Keratinocyte (primary cell): ENCODE measurements around the gene STK33. TPM values are rescaled to one million over a fixed set of nuclear protein-coding genes. Genes with fewer than 3 reads are reported as not detected.

ENCODE experiments used
- DNase-seq: peaks from one replicate; pipeline ENCODE4 v3.0.0-alpha.2; 2011; ENCODE audit warnings: low read depth, missing footprints, low spot score
- FAIRE-seq: peaks from 2 replicates; lab custom pipeline; 2011; peaks lifted over from hg19 to GRCh38; lab: Jason Lieb, UNC
- H2AFZ ChIP-seq: 2 replicates; pipeline ENCODE4 v1.6.0; 2012; ENCODE audit warnings: low read length, control low read depth, inconsistent platforms; ENCODE audit not compliant: control insufficient read depth
- H3K27ac ChIP-seq: 2 replicates; pipeline ENCODE4 v1.5.1; 2011; ENCODE audit warnings: low read length; ENCODE audit not compliant: control insufficient read depth, insufficient read depth
- H3K27me3 ChIP-seq: 3 replicates; pipeline ENCODE4 v1.6.0; 2011; ENCODE audit warnings: low read length; ENCODE audit not compliant: control insufficient read depth, insufficient read depth; ENCODE audit errors: extremely low read depth
- H3K36me3 ChIP-seq, 2 experiments: 2 replicates in 1 of 2; 3 replicates in 1 of 2; pipeline ENCODE4 v1.5.1; 2011; ENCODE audit warnings: low read length in 2 of 2, mild to moderate bottlenecking in 1 of 2; ENCODE audit not compliant: control insufficient read depth in 2 of 2, insufficient read depth in 2 of 2; ENCODE audit errors: extremely low read depth in 1 of 2
- H3K4me1 ChIP-seq: 3 replicates; pipeline ENCODE4 v1.5.1; 2011; ENCODE audit warnings: low read length; ENCODE audit not compliant: control insufficient read depth, insufficient read depth; ENCODE audit errors: extremely low read depth
- H3K4me2 ChIP-seq: 3 replicates; pipeline ENCODE4 v1.6.0; 2011; ENCODE audit warnings: low read depth, low read length; ENCODE audit not compliant: control insufficient read depth, insufficient read depth; ENCODE audit errors: extremely low read depth
- H3K4me3 ChIP-seq, 3 experiments: fragments of 200-600 bp in 1 of 3; sonication (generic) in 1 of 3; 2 replicates in 2 of 3; 3 replicates in 1 of 3; pipeline ENCODE4 v1.5.1; 2011 to 2016; ENCODE audit warnings: low read length in 3 of 3, mild to moderate bottlenecking in 3 of 3, control low read depth in 2 of 3, inconsistent platforms in 1 of 3, low read depth in 1 of 3, mixed read lengths in 1 of 3, mixed run types in 1 of 3, moderate library complexity in 1 of 3; ENCODE audit not compliant: control insufficient read depth in 2 of 3, insufficient read depth in 2 of 3; ENCODE audit errors: extremely low read depth in 1 of 3
- H3K79me2 ChIP-seq: 2 replicates; pipeline ENCODE4 v1.6.0; 2012; ENCODE audit warnings: low read length; ENCODE audit not compliant: control insufficient read depth, insufficient read depth
- H3K9ac ChIP-seq: 3 replicates; pipeline ENCODE4 v1.6.0; 2011; ENCODE audit warnings: low read length; ENCODE audit not compliant: control insufficient read depth, insufficient read depth; ENCODE audit errors: extremely low read depth
- H3K9me1 ChIP-seq: 3 replicates; pipeline ENCODE4 v1.6.0; 2011; ENCODE audit warnings: low read length; ENCODE audit not compliant: control insufficient read depth, insufficient read depth; ENCODE audit errors: extremely low read depth
- H3K9me3 ChIP-seq: 2 replicates; pipeline ENCODE4 v1.5.1; 2012; ENCODE audit warnings: low read depth, low read length; ENCODE audit not compliant: control insufficient read depth
- H4K20me1 ChIP-seq: 3 replicates; pipeline ENCODE4 v1.6.0; 2011; ENCODE audit warnings: low read length; ENCODE audit not compliant: control insufficient read depth, insufficient read depth; ENCODE audit errors: extremely low read depth
- CTCF ChIP-seq, 3 experiments: IDR thresholded peaks in 1 of 3; conservative IDR thresholded peaks in 1 of 3; optimal IDR thresholded peaks in 1 of 3; 2 replicates in 2 of 3; 3 replicates in 1 of 3; pipeline versions ENCODE3 to v1.5.1; 2011; ENCODE audit warnings: low read length in 3 of 3, mild to moderate bottlenecking in 3 of 3, moderate library complexity in 2 of 3, control low read depth in 1 of 3, inconsistent platforms in 1 of 3; ENCODE audit not compliant: insufficient read depth in 2 of 3; ENCODE audit errors: extremely low read depth in 1 of 3
- EZH2 ChIP-seq: IDR thresholded peaks from one replicate; pipeline ENCODE4 v1.6.1; 2012; ENCODE audit warnings: inconsistent platforms, mild to moderate bottlenecking, low read length, moderate library complexity
- dilution Hi-C: fragments of 300-500 bp; cut with MboI; formaldehyde crosslinking; loops from one replicate; pipeline ENCODE4 v1.7.0; 2020; ENCODE audit warnings: low sequenced_read_pairs; ENCODE audit not compliant: extremely low pct_ligation_motif_present
- polyA plus RNA-seq, 5 experiments: library from polyadenylated mRNA; depleted of rRNA in 3 of 5; stranded (reverse) in 3 of 5; stranded (forward) in 1 of 5; unstranded in 1 of 5; fragments of >200 nt; gene quantifications; 1 replicate in 1 of 5; 2 replicates in 3 of 5; 3 replicates in 1 of 5; pipeline versions ENCODE4 v1.2.1 to v1.2.3, GENCODE V29; 2011 to 2012; ENCODE audit warnings: missing spikeins in 2 of 5, low read depth in 1 of 5, low replicate concordance in 1 of 5

STK33 gene
- polyA plus RNA-seq, 1 donor (not counting 4 experiments of a cell fraction or from before 2014, with no cell fraction given), result 0.05 TPM

GRCh38 chr11:8346157-8346755, 247.8 kb downstream of the STK33 start:
- Histone ChIP-seq H3K27me3 (peaks cover 9% of the 10 kb centered on the region), H3K4me1 (peaks cover 6% of the 10 kb centered on the region), H3K36me3 (no peaks in the 10 kb centered on the region), H3K4me2 (no peak overlapping the region), H3K79me2 (no peaks in the 10 kb centered on the region), H3K9ac (no peak overlapping the region), H3K4me3 (no peak overlapping the region), H3K27ac (no peak overlapping the region), H3K9me1 (no peaks in the 10 kb centered on the region), H3K9me3 (no peaks in the 10 kb centered on the region), H2AFZ (no peak overlapping the region), H4K20me1 (no peaks in the 10 kb centered on the region)
- FAIRE-seq, result no peak
- TF ChIP-seq EZH2 (no peak), CTCF (optimal IDR thresholded peaks at IDR 0.05 in 1 of 3, IDR thresholded peaks at IDR 0.05 in 1 of 3, conservative IDR thresholded peaks at IDR 0.05 in 1 of 3; ENCODE audit: extremely low read depth in 1 of 3, insufficient read depth in 2 of 3, low read length in 3 of 3) (no peak)
- no peak for DNase-seq
- dilution Hi-C loops, result no loop called here

- Histone ChIP-seq H3K36me3 (no peaks in the 10 kb centered on the region), H4K20me1 (no peaks in the 10 kb centered on the region), H3K4me1 (peaks cover 6% of the 10 kb centered on the region), H3K27me3 (peaks cover 9% of the 10 kb centered on the region), H2AFZ (no peak overlapping the region), H3K27ac (no peak overlapping the region), H3K79me2 (no peaks in the 10 kb centered on the region), H3K9me1 (no peaks in the 10 kb centered on the region), H3K9ac (no peak overlapping the region), H3K4me2 (no peak overlapping the region), H3K4me3 (no peak overlapping the region), H3K9me3 (no peaks in the 10 kb centered on the region)
- no peak for FAIRE-seq
- DNase-seq, result no peak
- dilution Hi-C loops, result no loop called here
- TF ChIP-seq CTCF (optimal IDR thresholded peaks at IDR 0.05 in 1 of 3, IDR thresholded peaks at IDR 0.05 in 1 of 3, conservative IDR thresholded peaks at IDR 0.05 in 1 of 3; ENCODE audit: extremely low read depth in 1 of 3, insufficient read depth in 2 of 3, low read length in 3 of 3), result no peak
- TF ChIP-seq EZH2, result no peak
Measured at GRCh38 chr11:8345179-8345578, 248.8 kb downstream of the STK33 start.
